HG02798 (cell line): ENCODE data around the gene MBOAT2.

Experiments used
- ATAC-seq: cut with Tn5 transposase; IDR thresholded peaks from one replicate; pipeline ENCODE4 v1.9.1; 2021; ENCODE audit warnings: mild to moderate bottlenecking; ENCODE audit not compliant: unreplicated experiment, poor library complexity

MBOAT2 gene

DNA sequence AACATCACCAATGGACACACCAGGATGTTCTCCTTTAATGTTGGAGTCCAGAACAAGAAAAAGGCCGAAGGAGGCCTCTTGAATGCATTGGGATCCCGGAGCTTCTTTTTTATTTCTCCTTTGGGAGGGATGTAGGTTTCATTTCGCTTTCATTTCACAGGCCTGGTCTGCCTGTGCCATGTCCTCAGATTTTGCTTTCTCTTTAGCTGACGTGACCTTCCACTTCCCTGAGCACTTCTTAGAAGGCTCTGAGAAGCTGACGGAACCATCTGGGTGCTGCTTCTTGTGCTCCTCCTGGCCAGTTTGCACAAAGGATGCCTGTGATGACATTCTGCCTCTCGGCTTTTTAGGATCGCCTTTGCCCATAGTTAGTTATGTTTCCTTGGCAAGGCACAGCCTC is 15.1 kb upstream of the MBOAT2 start:
- ATAC-seq, result peak; percentile 56

DNA sequence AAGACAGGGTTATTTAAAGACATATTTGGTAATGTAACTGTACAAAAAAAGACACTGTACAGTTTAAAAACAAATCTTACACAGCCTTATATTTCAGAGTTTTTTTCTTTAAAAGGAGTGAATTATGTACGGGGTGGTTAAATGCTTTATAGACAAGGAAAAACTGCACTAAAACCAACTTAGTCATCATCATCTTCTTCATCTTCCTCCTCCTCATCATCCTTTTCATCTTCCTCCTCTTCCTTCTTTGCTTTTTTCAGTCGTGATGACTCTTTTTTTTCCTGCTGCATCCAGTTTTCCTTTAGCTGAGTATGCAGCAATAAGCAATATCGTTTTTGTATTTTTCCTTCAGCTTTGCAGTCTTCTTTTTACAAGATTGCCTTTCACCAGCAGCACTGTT is 14.6 kb upstream of the MBOAT2 start:
- no peak for ATAC-seq

DNA sequence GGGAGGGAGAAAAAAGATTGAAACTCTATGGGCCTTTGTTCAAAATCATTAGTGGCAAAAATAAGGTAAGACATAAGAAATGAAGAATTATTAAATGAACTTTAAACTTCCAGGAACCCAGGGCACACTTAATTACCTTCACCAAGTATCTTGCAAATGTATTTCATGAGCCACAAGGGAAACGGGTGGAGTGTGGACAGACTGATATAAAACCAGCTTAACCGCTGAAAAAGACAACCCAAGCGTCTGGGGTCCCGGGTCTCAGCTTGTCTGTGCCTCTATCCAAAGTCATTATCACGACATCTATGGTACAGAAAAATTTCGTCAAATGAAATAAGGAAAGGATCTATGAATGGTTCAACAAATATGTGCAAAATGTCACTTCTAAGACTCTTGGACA is 13.9 kb upstream of the MBOAT2 start:
- no peak for ATAC-seq

DNA sequence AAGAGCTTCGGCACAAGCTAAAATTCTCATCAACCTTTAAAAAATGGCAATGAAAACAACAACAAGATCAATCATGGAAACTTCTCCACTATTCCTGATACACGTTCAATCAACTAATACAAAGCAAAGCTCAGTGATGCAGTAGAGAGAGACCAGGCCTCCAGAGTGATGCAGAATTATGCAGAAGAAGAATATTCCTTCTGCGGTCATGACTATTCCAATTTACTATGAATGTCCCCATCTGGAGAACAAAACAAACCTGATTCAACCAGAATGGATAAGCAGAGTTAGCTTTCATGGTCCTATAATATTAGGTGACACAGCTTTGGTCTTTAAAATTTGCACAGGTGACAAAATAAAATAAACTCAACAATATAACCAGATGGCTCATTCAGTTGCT is 12.5 kb upstream of the MBOAT2 start:
- no peak for ATAC-seq

DNA sequence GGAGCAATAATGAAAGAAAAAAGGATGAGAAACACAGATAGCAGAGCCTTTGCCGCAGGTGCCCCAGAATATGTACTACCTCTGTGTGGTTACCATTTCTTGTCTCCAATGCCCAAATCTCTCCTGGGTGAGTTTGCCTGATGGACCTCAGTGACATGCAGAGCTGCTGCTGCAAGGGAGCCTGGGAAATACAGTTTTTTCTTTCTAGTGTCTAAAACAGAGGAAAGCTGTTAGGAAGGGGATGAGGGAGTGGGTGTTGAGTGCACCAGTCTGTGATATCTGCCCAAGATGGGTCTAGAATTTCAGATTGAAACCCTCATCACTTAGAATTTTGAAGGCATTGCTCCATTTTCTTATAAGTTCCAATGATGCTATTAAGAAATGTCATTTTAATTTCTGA is 9.9 kb upstream of the MBOAT2 start:
- no peak for ATAC-seq

DNA sequence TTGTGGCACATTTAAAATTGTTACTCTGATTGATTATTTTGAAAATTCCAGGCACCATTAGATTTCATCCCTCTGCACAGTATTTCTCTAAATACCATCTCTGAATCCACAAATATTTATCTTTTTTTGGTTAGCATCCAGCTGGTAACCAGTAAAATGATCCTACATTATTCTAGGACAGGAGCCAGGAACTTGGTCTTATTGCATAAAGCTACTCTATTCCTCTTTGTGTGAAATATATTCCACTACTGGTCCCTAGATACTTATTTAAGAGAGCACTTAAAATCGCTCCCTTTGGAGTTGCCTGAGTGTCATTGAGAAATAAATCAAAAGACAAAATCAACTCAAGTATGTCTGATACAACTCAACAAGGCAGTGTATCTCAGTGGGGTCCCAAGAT is 7.4 kb upstream of the MBOAT2 start:
- ATAC-seq, result no peak

DNA sequence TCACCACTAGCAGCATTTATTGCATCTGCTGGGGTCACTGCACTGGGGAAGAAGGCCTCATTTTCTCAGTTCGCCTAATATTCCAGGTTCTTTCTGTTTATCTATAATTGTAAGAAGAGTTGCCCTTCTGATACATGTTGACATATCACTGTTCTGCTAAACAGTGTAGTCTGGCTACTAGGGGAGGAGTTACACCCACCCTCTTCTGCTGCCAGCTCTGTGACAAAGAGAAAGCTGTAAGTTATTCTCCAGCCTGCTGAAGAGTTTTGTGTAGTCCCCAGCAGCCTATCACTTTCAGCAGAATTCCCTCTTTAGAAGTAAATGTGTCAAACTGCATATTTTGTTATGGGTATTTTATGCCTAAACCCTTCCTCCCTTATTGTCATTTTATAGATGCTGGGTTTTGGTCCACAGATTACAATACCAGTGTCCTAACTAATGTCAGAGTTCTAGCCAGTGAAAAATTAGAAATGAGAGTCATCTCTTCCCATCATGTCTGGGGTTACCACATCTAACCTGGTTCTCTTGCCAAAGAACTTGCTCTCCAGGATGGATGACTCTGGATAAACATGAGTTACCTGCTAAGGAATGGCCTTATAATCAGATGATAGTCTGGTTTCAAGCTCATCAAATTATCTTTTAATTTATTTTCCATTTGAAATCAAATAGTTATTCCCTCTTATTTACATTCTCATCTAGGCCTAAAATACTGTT is 5.6 kb upstream of the MBOAT2 start:
- no peak for ATAC-seq

DNA sequence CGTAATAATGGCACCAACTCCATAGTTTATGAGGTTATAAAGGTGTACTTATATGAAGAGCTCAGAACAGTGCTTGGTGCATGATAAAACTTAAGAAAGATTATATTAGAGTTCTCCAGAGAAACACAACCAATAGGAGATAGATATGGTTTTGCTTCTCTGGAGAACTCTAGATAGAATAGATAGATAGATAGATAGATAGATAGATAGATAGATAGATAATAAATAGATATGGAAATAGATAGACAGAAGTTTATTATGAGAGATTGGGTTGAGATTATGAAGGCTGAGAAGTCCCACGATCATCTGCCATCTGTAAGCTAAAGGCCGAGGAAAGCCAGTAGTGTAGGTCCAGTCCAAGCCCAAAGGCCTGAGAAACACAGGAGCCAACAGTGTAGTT is 2.9 kb upstream of the MBOAT2 start:
- ATAC-seq, result no peak

DNA sequence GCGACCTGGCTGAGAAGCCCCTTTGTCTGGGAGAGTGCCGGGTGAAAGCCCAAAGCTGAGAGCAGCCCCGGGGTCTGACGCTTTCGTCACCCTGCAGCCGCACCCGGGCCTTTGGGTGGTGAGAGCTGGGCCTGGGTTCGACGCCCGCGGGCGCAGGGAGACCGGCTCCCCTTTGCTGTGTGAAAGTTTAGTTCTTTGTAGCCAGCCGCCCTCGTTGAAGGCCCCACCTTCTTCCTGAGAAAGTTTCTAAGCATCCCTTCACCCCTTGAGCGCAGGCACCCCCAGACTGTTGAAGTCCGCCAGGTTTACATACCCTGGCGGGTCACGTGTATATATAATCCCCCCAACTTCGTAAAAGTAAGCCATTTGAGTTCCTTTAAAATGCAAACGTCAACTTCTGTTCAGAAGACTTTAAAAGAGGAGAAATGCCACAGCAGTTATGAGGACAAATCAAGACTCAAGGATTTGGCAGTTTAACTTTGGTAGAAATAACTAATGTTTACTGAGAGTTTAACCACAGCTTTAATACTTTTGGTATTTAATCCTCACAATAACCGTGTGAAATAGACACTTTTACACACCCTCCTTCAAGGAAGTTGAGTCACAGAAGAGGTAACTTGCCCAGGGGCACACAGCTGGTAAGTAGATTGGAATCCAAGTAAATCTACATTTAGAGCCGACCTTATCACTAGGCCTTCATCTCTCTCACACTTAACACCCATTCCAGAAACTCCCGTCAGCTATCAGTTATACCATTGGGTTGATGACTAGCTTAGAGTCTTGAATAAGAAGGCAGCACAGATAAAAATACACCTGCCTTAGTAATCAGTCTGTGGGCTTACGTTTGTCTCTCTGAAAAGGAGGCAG is 1.1 kb upstream of the MBOAT2 start:
- ATAC-seq, result no peak

DNA sequence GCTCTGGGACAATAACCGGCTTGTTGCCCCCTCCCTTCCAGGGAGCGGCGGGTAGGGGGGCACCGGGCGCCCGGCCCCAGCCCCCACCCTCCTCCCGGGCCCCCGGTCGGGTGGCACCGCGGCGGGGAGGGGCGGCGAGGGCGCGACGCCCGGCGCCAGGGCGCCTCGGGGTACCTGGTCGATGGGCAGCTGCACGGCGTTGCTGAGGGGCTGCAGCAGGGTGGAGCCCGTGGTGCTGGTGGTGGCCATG is 193 bp downstream of the MBOAT2 start:
- no peak for ATAC-seq

DNA sequence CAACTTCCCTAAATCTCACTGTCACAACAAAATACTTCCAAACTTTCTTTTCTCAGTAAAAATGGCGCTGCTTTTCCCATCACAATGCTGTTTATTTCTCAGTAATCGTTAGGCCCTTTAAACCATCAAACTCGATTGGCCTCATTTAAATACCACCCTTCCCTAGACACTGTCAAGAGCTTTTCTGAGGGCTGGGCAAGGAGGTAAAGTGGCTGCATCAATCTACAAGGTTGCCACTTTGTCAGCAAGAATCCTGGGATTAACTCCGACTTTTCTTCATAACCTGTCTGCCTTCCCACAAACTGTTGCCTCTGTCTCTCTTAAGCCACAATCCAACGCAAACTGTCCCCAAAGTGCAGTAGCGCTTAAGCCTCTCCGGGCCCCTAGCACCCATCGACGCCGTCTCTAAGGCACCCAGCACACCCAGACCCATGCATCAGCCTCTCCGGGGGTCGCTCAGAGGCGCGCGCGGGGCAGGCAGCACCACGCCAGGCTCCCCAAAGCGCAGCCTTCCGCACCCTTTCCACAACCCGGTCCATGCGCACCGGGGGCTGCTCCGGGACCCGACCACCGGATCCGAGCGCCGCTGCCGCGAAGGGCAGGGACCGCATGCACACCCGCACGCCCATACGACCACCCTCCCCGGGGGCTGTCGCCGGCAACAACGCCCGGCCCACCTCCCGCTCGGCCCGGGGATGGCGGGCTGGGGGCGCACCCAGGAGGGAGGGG is 683 bp downstream of the MBOAT2 start:
- ATAC-seq, result peak; percentile 4

DNA sequence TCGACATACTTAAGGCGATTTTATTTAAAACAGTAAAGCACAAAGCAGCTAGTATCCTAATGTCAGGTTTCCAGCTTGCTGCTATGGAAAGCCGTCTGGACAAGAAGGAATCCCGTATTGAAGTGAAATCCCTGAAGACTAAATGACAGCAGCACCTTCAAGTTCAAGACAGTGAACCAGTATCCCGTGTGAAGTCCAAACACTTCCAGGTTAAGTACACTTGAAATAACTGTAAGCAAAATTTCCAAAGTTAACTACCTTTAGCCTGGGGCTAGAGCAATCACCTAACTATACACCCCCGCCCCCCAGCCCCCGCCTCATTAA is 1.2 kb downstream of the MBOAT2 start:
- no peak for ATAC-seq

DNA sequence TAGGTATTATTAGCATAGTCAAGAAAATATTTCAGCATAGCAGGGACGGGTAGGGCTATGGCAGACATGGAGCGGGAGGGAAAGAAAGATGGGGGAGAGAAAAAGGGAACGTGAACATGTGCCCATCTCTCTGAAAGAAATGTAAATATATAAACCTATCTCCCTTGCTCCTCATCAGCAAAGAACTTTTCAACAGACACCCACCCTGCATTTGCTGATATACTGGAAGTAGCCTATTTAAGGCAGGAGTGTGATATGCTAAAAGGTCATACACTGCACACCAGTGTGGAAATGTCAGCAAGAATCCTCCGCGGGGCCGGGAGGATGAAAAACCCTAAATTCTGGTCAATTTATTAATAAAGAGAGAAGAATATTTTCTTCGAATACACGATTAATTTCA is 1.7 kb downstream of the MBOAT2 start:
- no peak for ATAC-seq

DNA sequence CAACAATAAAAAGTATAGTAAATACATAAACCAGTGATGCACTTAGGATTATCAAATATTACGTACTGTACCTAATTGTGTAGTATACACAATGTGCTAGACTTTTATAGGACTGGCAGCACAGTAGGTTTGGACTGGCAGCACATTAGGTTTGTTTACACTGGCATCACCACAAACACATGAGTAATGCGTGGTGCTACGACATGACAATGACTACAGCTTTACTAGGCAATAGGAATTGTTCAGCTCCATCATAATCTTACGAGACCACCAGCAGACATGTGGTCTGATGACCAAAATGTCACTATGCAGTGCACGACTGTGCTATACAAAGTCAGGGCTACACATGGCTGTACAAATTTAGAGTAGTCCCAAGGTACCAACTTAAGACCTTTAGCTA is 2.3 kb downstream of the MBOAT2 start:
- no peak for ATAC-seq

DNA sequence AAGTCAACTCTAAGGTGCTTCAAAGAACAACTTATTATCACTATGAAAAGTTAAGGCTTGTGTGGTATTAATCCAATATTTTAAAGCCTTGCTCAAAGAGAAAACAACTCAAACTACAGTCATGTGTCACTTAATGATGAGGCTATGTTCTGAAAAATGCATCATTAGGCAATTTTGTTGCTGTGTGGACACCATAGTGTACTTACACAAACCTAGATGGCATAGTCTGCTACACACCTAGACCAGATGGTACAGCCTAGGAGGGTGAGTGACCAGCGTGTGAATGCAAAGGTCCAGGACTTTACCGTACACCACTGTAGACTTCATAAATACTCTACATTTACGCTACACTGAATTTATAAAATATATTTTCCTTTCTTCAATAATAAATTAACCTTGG is 3.0 kb downstream of the MBOAT2 start:
- ATAC-seq, result no peak

DNA sequence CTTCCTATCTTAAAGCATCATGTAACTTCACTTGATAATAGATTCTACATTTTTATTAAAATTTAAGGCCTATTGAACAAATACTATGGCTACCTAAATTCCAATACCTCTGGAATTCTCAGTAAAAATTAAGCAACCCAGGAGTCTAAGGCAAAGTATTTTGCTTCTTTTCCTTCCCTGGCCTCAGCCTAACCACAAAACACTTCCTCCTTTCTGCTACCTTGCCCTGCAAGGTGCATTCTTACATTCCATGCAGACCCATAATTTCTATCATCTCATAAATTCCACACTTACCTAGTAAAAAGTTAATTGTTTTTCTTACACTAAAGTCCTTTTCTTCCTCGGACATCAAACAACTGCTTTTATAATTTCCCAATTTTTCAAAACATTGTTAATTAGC is 3.7 kb downstream of the MBOAT2 start:
- no peak for ATAC-seq

DNA sequence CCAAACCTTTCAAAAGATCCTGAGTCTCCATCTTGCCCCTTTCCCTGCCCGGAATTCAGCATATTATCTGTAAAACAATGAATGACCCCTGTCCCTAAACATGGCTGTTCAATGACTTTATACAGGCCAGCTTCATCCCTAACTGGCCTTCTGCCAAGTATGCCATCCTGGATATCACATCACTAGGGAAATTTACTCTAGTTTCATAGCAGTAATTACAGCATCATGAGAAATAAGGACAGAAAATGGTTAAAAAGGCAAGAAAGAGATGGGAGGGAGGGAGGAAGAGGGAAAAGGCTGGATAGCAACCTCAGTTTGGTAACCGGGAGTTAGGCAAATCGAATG is 4.4 kb downstream of the MBOAT2 start:
- no peak for ATAC-seq

DNA sequence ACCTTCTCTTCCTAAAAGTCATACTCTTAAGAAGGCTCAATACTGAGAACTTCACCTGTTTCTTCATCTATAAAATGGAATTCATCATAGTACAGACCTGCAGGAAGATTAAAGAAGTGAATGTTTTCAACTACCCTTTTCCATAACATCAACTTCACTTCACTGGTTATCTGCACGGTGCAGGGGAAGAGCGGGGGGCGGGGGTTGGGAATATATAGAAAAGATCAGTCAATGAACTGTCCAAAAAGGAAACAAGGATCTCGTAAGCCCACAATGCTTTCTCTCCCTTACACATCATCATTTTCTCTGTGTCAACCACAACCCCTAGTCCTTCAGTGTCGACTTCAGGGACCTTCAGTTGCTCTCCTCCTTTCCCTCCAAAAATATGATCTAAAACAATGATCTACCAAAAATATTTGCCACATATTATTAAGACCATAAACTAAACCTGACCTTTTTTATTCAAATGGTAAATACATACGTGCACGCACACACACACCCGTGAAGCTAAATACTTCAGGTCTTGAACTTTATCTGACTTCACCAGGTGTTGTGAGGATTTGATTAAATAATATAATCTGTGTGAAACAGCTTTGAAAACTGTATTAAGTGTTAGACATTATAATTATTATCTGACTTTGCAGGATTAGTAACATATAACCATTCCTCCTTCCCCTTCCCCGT is 4.9 kb downstream of the MBOAT2 start:
- no peak for ATAC-seq

DNA sequence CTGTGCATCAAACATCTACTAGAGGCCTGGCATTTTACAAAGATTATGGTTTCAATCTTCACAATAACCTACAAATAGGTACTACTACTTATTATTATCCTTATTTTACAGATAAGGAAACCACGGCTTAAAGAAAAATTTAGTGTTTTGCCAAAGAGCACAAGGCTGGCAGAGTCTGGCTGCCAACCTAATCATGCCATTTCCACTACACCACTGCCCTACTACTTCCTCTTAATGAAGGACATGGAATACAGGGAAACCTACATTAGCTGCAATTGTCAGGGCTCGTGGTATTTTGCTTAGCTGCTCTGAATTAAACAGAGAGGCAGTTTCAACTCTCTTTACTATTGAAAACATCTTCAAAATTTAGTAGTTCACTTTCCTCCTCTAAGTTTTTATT is 5.9 kb downstream of the MBOAT2 start:
- ATAC-seq, result no peak

DNA sequence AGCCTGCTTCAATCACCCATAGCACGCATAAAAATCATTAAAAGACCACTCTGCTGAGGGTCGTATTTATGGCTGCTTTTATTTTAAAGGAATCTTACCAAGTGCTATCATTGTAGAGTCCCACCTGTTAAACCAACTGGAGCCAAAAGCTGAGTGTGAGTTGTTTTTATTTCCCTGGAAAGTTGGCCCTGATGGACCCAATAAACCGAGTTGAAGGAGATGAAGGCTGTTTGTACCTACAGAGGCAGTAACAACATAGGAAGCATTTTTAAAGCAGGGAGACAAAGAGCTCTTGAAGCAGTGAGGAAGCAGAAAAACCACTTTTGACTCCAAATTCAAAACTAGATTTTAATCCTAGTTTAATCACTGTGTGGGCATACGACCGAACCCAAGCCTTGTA is 6.4 kb downstream of the MBOAT2 start:
- ATAC-seq, result no peak

DNA sequence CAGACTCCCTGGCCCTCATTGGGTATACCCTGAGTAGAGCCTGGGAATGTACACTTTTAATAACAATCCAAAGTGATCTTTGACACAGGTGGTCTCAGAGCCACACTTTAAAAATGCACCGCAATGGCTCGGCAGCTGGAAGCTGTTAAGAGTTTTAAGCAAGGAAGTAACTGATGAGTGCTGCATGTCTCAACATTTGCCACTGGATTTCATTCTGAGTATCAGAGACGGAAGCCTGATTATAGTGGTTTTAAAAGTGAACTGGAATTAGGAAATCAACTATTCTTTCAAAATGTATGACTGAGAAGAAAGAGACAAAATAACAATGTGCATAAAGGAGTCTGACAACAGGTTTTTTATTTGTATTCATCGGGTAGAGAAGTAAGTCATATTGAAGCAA is 7.5 kb downstream of the MBOAT2 start:
- ATAC-seq, result no peak
